Lower lobe of right lung (tissue), 2 donors: ENCODE data around the gene HIPK1. TPM values are rescaled to one million over a fixed set of nuclear protein-coding genes. Genes with fewer than 3 reads are reported as not detected.

ENCODE experiments used
- ATAC-seq, 2 donors: fragments of 200-7000 bp; cut with Tn5 transposase; one replicate each; pipeline ENCODE4 v1.9.1; 2020 to 2022; ENCODE audit warnings: mild to moderate bottlenecking in 2 of 2, moderate library complexity in 2 of 2
- DNase-seq: peaks from one replicate; pipeline ENCODE4 v3.0.0-alpha.2; 2020
- H3K27ac ChIP-seq: fragments of 200-600 bp; one replicate; pipeline ENCODE4 v1.8.0; 2022
- H3K27me3 ChIP-seq: fragments of 200-600 bp; one replicate; pipeline ENCODE4 v1.8.0; 2022; ENCODE audit warnings: low read depth
- H3K36me3 ChIP-seq: fragments of 200-600 bp; one replicate; pipeline ENCODE4 v1.8.0; 2022; ENCODE audit warnings: mild to moderate bottlenecking
- H3K4me1 ChIP-seq: fragments of 200-600 bp; one replicate; pipeline ENCODE4 v1.8.0; 2022
- H3K4me3 ChIP-seq: fragments of 200-600 bp; one replicate; pipeline ENCODE4 v1.8.0; 2022; ENCODE audit warnings: mild to moderate bottlenecking
- H3K9me3 ChIP-seq: fragments of 200-600 bp; one replicate; pipeline ENCODE4 v1.8.0; 2022
- CTCF ChIP-seq: fragments of 200-600 bp; IDR thresholded peaks from one replicate; pipeline ENCODE4 v1.8.0; 2022; ENCODE audit warnings: antibody characterized with exemption, mild to moderate bottlenecking
- intact Hi-C: fragments of 100-400 bp; cut with DNase I; formaldehyde crosslinking; loops from one replicate; pipeline ENCODE4 v1.11.0; 2022
- total RNA-seq: library from RNA; stranded (reverse); fragmentation: NEBNext Ultra II Directional; extraction: Animal tissue kit (Norgen Biotek cat#: 25700); gene quantifications from one replicate; pipeline ENCODE4 v1.2.1, GENCODE V29; 2021
- donor health status: DM: no; HTN: yes; CAD: no; lungs with severe emphysema.

The HIPK1 gene
- total RNA-seq, 1 donor from 2014 or later = 95.0 TPM

GRCh38 chr1:113898241-113898814 lies 30.8 kb upstream of the HIPK1 start:
- DNase-seq (no peak), ATAC-seq (peak in 1 of 2 donors; percentile 42)
- no peaks in the 10 kb centered on the region for H3K9me3 ChIP-seq
- peaks cover 71% of the 10 kb centered on the region for H3K36me3 ChIP-seq
- no peaks in the 10 kb centered on the region for H3K27me3 ChIP-seq
- TF ChIP-seq CTCF = no peak
- H3K4me1 ChIP-seq = peaks cover 18% of the 10 kb centered on the region
- H3K27ac ChIP-seq = no peak overlapping the region
- H3K4me3 ChIP-seq = no peak overlapping the region
- intact Hi-C loops = no loop called here

- H3K9me3 ChIP-seq = no peaks in the 10 kb centered on the region
- peaks cover 71% of the 10 kb centered on the region for H3K36me3 ChIP-seq
- intact Hi-C loops = no loop called here
- H3K27me3 ChIP-seq = no peaks in the 10 kb centered on the region
- ATAC-seq (no peak), DNase-seq (no peak)
- no peak overlapping the region for H3K4me3 ChIP-seq
- no peak for TF ChIP-seq CTCF
- peaks cover 26% of the 10 kb centered on the region for H3K4me1 ChIP-seq
- H3K27ac ChIP-seq = no peak overlapping the region
Measured at GRCh38 chr1:113899111-113899510, 30.0 kb upstream of the HIPK1 start.

GRCh38 chr1:113901191-113901590 lies 27.9 kb upstream of the HIPK1 start:
- Histone ChIP-seq H3K27ac (no peak overlapping the region), H3K9me3 (no peaks in the 10 kb centered on the region), H3K4me3 (no peak overlapping the region), H3K36me3 (peaks cover 52% of the 10 kb centered on the region), H3K27me3 (no peaks in the 10 kb centered on the region), H3K4me1 (peaks cover 34% of the 10 kb centered on the region)
- ATAC-seq = no peak
- no peak for TF ChIP-seq CTCF
- DNase-seq = no peak
- intact Hi-C loops = no loop called here

GRCh38 chr1:113903501-113904292 lies 25.4 kb upstream of the HIPK1 start:
- intact Hi-C loops = no loop called here
- DNase-seq (no peak), ATAC-seq (no peak)
- H3K9me3 ChIP-seq = no peaks in the 10 kb centered on the region
- H3K27me3 ChIP-seq = no peaks in the 10 kb centered on the region
- no peak for TF ChIP-seq CTCF
- H3K36me3 ChIP-seq = peaks cover 39% of the 10 kb centered on the region
- peak overlapping the region; percentile 78 for H3K4me3 ChIP-seq
- peaks cover 35% of the 10 kb centered on the region for H3K4me1 ChIP-seq
- H3K27ac ChIP-seq = peak overlapping the region; percentile 92

- no peak for TF ChIP-seq CTCF
- no peak for DNase-seq
- H3K36me3 ChIP-seq = peaks cover 38% of the 10 kb centered on the region
- H3K9me3 ChIP-seq = no peaks in the 10 kb centered on the region
- peak overlapping the region; percentile 92 for H3K27ac ChIP-seq
- intact Hi-C loops = no loop called here
- H3K4me3 ChIP-seq = peak overlapping the region; percentile 78
- no peaks in the 10 kb centered on the region for H3K27me3 ChIP-seq
- ATAC-seq = no peak
- peaks cover 32% of the 10 kb centered on the region for H3K4me1 ChIP-seq
Measured at GRCh38 chr1:113904293-113904673, 24.8 kb upstream of the HIPK1 start.
